ENCODE results near the gene MZF1. TPM values are rescaled to one million over a fixed set of nuclear protein-coding genes. Genes with fewer than 3 reads are reported as not detected.

Gene MZF1
- total and polyA plus RNA-seq, 9 of the 15 experiments (the other 6 are each of a cell fraction or from before 2014, with no cell fraction given) = 0.31 to 29.3 (median 11.5) TPM

DNA sequence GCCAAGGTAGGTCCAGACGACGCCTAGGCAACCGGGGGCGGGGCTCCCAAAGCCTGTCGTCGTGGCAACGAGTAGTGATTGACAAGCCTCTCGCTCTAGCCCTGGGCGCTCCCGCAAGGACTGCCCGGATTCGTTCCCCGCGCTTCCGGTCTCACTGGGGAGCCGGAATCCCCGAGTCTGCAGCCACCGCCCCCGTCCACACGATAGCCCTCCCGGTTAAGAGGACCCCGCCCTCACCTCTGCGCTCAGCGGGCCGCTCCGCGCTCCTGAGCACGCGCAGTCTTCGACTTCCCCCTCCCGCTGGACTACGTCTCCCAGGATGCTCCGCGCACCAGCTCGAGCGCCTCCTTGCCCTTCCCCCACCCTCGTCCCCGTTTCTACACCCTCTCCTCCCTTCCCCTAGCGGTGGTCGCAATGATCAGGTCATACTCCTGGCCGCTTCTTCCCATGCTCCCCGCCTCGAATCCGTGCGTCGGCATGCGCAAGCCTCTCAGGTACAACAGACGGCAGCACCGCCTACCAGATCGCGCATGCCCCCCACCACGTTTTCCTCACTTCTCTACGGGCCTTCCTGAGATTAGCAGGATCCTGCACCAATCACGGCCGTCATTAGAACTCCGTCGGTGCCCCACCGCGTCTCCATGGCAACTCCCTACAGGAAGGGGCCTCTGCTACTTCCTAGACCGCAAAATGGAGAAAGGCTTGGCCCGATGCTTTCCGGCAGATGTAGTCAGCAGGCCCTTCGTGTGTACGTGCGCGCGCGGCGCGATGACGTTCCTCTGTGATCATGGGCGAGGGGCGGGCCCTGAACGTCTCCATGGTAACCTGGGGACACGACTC is at the start of gene MZF1 (continued):
- TF ChIP-seq MEF2A (IDR thresholded peaks at IDR 0.05; ENCODE audit: control insufficient read depth, low read depth, low read length) = no peak
- TF ChIP-seq ARID1B (IDR thresholded peaks at IDR 0.05) = peak; percentile 17
- TF ChIP-seq ZNF146 (CRISPR knock-in tag; IDR thresholded peaks at IDR 0.05; ENCODE audit: unreplicated experiment) = no peak
- TF ChIP-seq, protein P1, sequence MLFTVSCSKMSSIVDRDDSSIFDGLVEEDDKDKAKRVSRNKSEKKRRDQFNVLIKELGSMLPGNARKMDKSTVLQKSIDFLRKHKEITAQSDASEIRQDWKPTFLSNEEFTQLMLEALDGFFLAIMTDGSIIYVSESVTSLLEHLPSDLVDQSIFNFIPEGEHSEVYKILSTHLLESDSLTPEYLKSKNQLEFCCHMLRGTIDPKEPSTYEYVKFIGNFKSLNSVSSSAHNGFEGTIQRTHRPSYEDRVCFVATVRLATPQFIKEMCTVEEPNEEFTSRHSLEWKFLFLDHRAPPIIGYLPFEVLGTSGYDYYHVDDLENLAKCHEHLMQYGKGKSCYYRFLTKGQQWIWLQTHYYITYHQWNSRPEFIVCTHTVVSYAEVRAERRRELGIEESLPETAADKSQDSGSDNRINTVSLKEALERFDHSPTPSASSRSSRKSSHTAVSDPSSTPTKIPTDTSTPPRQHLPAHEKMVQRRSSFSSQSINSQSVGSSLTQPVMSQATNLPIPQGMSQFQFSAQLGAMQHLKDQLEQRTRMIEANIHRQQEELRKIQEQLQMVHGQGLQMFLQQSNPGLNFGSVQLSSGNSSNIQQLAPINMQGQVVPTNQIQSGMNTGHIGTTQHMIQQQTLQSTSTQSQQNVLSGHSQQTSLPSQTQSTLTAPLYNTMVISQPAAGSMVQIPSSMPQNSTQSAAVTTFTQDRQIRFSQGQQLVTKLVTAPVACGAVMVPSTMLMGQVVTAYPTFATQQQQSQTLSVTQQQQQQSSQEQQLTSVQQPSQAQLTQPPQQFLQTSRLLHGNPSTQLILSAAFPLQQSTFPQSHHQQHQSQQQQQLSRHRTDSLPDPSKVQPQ (CRISPR knock-in tag; IDR thresholded peaks at IDR 0.05; ENCODE audit: borderline replicate concordance) = no peak
- TF ChIP-seq ZNF41 (CRISPR knock-in tag; conservative IDR thresholded peaks at IDR 0.05) = no peak
- peak; percentile 70 for TF ChIP-seq KDM5B (IDR thresholded peaks at IDR 0.05; ENCODE audit: insufficient replicate concordance, low read depth, low read length)
- TF ChIP-seq, protein P2, sequence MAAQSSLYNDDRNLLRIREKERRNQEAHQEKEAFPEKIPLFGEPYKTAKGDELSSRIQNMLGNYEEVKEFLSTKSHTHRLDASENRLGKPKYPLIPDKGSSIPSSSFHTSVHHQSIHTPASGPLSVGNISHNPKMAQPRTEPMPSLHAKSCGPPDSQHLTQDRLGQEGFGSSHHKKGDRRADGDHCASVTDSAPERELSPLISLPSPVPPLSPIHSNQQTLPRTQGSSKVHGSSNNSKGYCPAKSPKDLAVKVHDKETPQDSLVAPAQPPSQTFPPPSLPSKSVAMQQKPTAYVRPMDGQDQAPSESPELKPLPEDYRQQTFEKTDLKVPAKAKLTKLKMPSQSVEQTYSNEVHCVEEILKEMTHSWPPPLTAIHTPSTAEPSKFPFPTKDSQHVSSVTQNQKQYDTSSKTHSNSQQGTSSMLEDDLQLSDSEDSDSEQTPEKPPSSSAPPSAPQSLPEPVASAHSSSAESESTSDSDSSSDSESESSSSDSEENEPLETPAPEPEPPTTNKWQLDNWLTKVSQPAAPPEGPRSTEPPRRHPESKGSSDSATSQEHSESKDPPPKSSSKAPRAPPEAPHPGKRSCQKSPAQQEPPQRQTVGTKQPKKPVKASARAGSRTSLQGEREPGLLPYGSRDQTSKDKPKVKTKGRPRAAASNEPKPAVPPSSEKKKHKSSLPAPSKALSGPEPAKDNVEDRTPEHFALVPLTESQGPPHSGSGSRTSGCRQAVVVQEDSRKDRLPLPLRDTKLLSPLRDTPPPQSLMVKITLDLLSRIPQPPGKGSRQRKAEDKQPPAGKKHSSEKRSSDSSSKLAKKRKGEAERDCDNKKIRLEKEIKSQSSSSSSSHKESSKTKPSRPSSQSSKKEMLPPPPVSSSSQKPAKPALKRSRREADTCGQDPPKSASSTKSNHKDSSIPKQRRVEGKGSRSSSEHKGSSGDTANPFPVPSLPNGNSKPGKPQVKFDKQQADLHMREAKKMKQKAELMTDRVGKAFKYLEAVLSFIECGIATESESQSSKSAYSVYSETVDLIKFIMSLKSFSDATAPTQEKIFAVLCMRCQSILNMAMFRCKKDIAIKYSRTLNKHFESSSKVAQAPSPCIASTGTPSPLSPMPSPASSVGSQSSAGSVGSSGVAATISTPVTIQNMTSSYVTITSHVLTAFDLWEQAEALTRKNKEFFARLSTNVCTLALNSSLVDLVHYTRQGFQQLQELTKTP (IDR thresholded peaks at IDR 0.05; ENCODE audit: low read depth in 1 of 2, partially characterized antibody in 2 of 2) = peak; percentile 34 to 90
- peak; percentile 81 for TF ChIP-seq TOE1 (IDR thresholded peaks at IDR 0.05; ENCODE audit: borderline replicate concordance)
- no peak for TF ChIP-seq TOE1 (CRISPR knock-in tag; IDR thresholded peaks at IDR 0.05; ENCODE audit: borderline replicate concordance, low read depth)
- peak; percentile 18 for TF ChIP-seq FIP1L1 (IDR thresholded peaks at IDR 0.05; ENCODE audit: low read depth, low read length, poor library complexity, severe bottlenecking)
- TF ChIP-seq, protein P3, sequence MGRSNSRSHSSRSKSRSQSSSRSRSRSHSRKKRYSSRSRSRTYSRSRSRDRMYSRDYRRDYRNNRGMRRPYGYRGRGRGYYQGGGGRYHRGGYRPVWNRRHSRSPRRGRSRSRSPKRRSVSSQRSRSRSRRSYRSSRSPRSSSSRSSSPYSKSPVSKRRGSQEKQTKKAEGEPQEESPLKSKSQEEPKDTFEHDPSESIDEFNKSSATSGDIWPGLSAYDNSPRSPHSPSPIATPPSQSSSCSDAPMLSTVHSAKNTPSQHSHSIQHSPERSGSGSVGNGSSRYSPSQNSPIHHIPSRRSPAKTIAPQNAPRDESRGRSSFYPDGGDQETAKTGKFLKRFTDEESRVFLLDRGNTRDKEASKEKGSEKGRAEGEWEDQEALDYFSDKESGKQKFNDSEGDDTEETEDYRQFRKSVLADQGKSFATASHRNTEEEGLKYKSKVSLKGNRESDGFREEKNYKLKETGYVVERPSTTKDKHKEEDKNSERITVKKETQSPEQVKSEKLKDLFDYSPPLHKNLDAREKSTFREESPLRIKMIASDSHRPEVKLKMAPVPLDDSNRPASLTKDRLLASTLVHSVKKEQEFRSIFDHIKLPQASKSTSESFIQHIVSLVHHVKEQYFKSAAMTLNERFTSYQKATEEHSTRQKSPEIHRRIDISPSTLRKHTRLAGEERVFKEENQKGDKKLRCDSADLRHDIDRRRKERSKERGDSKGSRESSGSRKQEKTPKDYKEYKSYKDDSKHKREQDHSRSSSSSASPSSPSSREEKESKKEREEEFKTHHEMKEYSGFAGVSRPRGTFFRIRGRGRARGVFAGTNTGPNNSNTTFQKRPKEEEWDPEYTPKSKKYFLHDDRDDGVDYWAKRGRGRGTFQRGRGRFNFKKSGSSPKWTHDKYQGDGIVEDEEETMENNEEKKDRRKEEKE (IDR thresholded peaks at IDR 0.05; ENCODE audit: borderline replicate concordance in 1 of 2, control insufficient read depth in 1 of 2, low read depth in 2 of 2, low read length in 1 of 2) = no peak
- no peak for TF ChIP-seq NR3C1 (CRISPR knock-in tag; IDR thresholded peaks at IDR 0.05)
- TF ChIP-seq TFAM (CRISPR knock-in tag; conservative IDR thresholded peaks at IDR 0.05) = no peak
- peak; percentile 91 for TF ChIP-seq SP1 (CRISPR knock-in tag; IDR thresholded peaks at IDR 0.05)
- peak; percentile 86 for TF ChIP-seq ELF1 (tag; IDR thresholded peaks at IDR 0.05)

Measured in K562 (cell line).